VCaP (cell line): Measurements from ENCODE around the gene DALRD3.

Source experiments
- H3K27ac ChIP-seq: fragments of 450-650 bp; 2 replicates; pipeline ENCODE4 v1.5.1; 2017
- CTCF ChIP-seq: fragments of 450-650 bp; conservative IDR thresholded peaks from 2 replicates; pipeline ENCODE4 v1.5.1; 2017; ENCODE audit warnings: mild to moderate bottlenecking, moderate library complexity

The DALRD3 gene

GRCh38 chr3:48966876-48967361 lies 51.5 kb downstream of the DALRD3 start:
- no peak overlapping the region for H3K27ac ChIP-seq
- no peak for TF ChIP-seq CTCF

- no peak overlapping the region for H3K27ac ChIP-seq
- no peak for TF ChIP-seq CTCF
These were observed 52.0 kb downstream of the DALRD3 start for GRCh38 chr3:48966367-48966766.
